Measurements from ENCODE around the gene GSN. TPM values are rescaled to one million over a fixed set of nuclear protein-coding genes. Genes with fewer than 3 reads are reported as not detected.

GSN gene
- 270 and 283 TPM in 2 replicates for total RNA-seq (2014; rRNA removed; shearing (Covaris generic))

- DNase-seq (ENCODE audit: low spot score), result peak; percentile 63
Measured at GRCh38 chr9:121267689-121268597, at the start of gene GSN. GSN (plus strand) TSS chr9:121268162; CDS start chr9:121301972, 33,810 bp downstream.

- no peak for DNase-seq (ENCODE audit: low spot score)
Measured at GRCh38 chr9:121218357-121219027, 49.5 kb upstream of the GSN start.

GRCh38 chr9:121219530-121219929 is 48.4 kb upstream of the GSN start:
- no peak for DNase-seq (ENCODE audit: low spot score)

GRCh38 chr9:121220996-121221663 is 46.8 kb upstream of the GSN start:
- DNase-seq (ENCODE audit: low spot score), result no peak

- DNase-seq (ENCODE audit: low spot score), result no peak
Measured at GRCh38 chr9:121221664-121222055, 46.3 kb upstream of the GSN start.

- peak; percentile 55 for DNase-seq (ENCODE audit: low spot score)
Measured at GRCh38 chr9:121222524-121223171, 45.3 kb upstream of the GSN start.

GRCh38 chr9:121225240-121225639 is 42.7 kb upstream of the GSN start:
- DNase-seq (ENCODE audit: low spot score), result no peak

GRCh38 chr9:121226175-121226574 is 41.8 kb upstream of the GSN start:
- DNase-seq (ENCODE audit: low spot score), result no peak

GRCh38 chr9:121227862-121228261 is 40.1 kb upstream of the GSN start:
- no peak for DNase-seq (ENCODE audit: low spot score)

- DNase-seq (ENCODE audit: low spot score), result no peak
Measured at GRCh38 chr9:121230256-121230655, 37.7 kb upstream of the GSN start.

GRCh38 chr9:121232251-121232650 is 35.7 kb upstream of the GSN start:
- DNase-seq (ENCODE audit: low spot score), result no peak

GRCh38 chr9:121233906-121234831 is 33.8 kb upstream of the GSN start:
- no peak for DNase-seq (ENCODE audit: low spot score)

- DNase-seq (ENCODE audit: low spot score), result no peak
Measured at GRCh38 chr9:121234832-121235161, 33.2 kb upstream of the GSN start.

- no peak for DNase-seq (ENCODE audit: low spot score)
Measured at GRCh38 chr9:121235512-121235911, 32.5 kb upstream of the GSN start.

GRCh38 chr9:121237916-121238315 is 30.0 kb upstream of the GSN start:
- no peak for DNase-seq (ENCODE audit: low spot score)

- DNase-seq (ENCODE audit: low spot score), result no peak
Measured at GRCh38 chr9:121239071-121239470, 28.9 kb upstream of the GSN start.

GRCh38 chr9:121239851-121240250 is 28.1 kb upstream of the GSN start:
- no peak for DNase-seq (ENCODE audit: low spot score)

- DNase-seq (ENCODE audit: low spot score), result no peak
Measured at GRCh38 chr9:121240472-121241135, 27.4 kb upstream of the GSN start.

GRCh38 chr9:121242219-121242958 is 25.6 kb upstream of the GSN start:
- no peak for DNase-seq (ENCODE audit: low spot score)

GRCh38 chr9:121242959-121243346 is 25.0 kb upstream of the GSN start:
- DNase-seq (ENCODE audit: low spot score), result no peak

Data from HT-29 (cell line).